ENCODE data around the gene CCR4. TPM values are rescaled to one million over a fixed set of nuclear protein-coding genes. Genes with fewer than 3 reads are reported as not detected.

Gene CCR4
- total RNA-seq, 1 donor from 2014 or later, result not detected

GRCh38 chr3:33000691-33001385, 49.4 kb downstream of the CCR4 start:
- TF ChIP-seq, protein P1, sequence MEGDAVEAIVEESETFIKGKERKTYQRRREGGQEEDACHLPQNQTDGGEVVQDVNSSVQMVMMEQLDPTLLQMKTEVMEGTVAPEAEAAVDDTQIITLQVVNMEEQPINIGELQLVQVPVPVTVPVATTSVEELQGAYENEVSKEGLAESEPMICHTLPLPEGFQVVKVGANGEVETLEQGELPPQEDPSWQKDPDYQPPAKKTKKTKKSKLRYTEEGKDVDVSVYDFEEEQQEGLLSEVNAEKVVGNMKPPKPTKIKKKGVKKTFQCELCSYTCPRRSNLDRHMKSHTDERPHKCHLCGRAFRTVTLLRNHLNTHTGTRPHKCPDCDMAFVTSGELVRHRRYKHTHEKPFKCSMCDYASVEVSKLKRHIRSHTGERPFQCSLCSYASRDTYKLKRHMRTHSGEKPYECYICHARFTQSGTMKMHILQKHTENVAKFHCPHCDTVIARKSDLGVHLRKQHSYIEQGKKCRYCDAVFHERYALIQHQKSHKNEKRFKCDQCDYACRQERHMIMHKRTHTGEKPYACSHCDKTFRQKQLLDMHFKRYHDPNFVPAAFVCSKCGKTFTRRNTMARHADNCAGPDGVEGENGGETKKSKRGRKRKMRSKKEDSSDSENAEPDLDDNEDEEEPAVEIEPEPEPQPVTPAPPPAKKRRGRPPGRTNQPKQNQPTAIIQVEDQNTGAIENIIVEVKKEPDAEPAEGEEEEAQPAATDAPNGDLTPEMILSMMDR (conservative IDR thresholded peaks at IDR 0.05), result no peak
- DNase-seq (ENCODE audit: extremely low spot score, unreplicated experiment), result no peak
- no peaks in the 10 kb centered on the region for H3K27me3 Mint-ChIP-seq
- H3K4me1 Mint-ChIP-seq (ENCODE audit: unreplicated experiment), result peaks cover 10% of the 10 kb centered on the region
- H3K27ac Mint-ChIP-seq, result no peak overlapping the region
- peaks cover 11% of the 10 kb centered on the region for H3K36me3 Mint-ChIP-seq
- H3K9me3 Mint-ChIP-seq, result no peaks in the 10 kb centered on the region
- H3K4me3 Mint-ChIP-seq, result no peak overlapping the region

DNA sequence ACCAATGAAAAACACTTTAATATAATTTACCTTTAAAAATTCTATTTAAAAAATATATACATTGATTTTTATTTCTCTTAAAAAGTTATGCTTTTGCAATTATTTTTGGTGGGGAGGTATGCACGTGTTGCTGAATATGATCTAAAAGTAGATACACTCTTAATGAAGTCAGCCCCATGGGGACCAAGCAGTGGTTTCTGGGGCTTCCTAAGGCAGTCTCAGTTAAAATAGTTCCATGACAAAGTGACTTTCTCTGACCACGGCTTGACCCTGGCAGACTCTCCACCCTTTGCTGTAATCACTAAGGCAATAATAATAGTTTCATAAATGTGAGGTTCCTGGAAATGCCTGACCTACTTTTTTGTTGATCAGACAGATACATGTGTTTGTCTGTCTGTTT, 50.4 kb downstream of the CCR4 start:
- TF ChIP-seq, protein P1 (conservative IDR thresholded peaks at IDR 0.05), result no peak
- peaks cover 11% of the 10 kb centered on the region for H3K36me3 Mint-ChIP-seq
- H3K4me3 Mint-ChIP-seq, result no peak overlapping the region
- no peaks in the 10 kb centered on the region for H3K9me3 Mint-ChIP-seq
- peaks cover 10% of the 10 kb centered on the region for H3K4me1 Mint-ChIP-seq (ENCODE audit: unreplicated experiment)
- no peak overlapping the region for H3K27ac Mint-ChIP-seq
- no peaks in the 10 kb centered on the region for H3K27me3 Mint-ChIP-seq
- no peak for DNase-seq (ENCODE audit: extremely low spot score, unreplicated experiment)

- Mint-ChIP-seq H3K4me3 (no peak overlapping the region), H3K27me3 (no peaks in the 10 kb centered on the region), H3K27ac (no peak overlapping the region), H3K4me1 (ENCODE audit: unreplicated experiment) (peaks cover 10% of the 10 kb centered on the region), H3K9me3 (peaks cover 3% of the 10 kb centered on the region), H3K36me3 (peaks cover 19% of the 10 kb centered on the region)
- no peak for DNase-seq (ENCODE audit: extremely low spot score, unreplicated experiment)
- TF ChIP-seq, protein P1 (conservative IDR thresholded peaks at IDR 0.05), result no peak
These were observed 51.9 kb downstream of the CCR4 start for GRCh38 chr3:33003308-33003707.

- DNase-seq (ENCODE audit: extremely low spot score, unreplicated experiment), result no peak
- H3K27ac Mint-ChIP-seq, result no peak overlapping the region
- H3K4me3 Mint-ChIP-seq, result no peak overlapping the region
- H3K36me3 Mint-ChIP-seq, result peaks cover 23% of the 10 kb centered on the region
- TF ChIP-seq, protein P1 (conservative IDR thresholded peaks at IDR 0.05), result no peak
- peaks cover 5% of the 10 kb centered on the region for H3K9me3 Mint-ChIP-seq
- H3K27me3 Mint-ChIP-seq, result no peaks in the 10 kb centered on the region
- peaks cover 10% of the 10 kb centered on the region for H3K4me1 Mint-ChIP-seq (ENCODE audit: unreplicated experiment)
These were observed 52.8 kb downstream of the CCR4 start for GRCh38 chr3:33004205-33004604.

- Mint-ChIP-seq H3K27ac (no peak overlapping the region), H3K4me3 (no peak overlapping the region), H3K27me3 (no peaks in the 10 kb centered on the region), H3K9me3 (peaks cover 5% of the 10 kb centered on the region), H3K4me1 (ENCODE audit: unreplicated experiment) (peaks cover 10% of the 10 kb centered on the region), H3K36me3 (peaks cover 28% of the 10 kb centered on the region)
- TF ChIP-seq, protein P1 (conservative IDR thresholded peaks at IDR 0.05), result no peak
- DNase-seq (ENCODE audit: extremely low spot score, unreplicated experiment), result no peak
These were observed 53.5 kb downstream of the CCR4 start for GRCh38 chr3:33004961-33005360.

Other genes starting within 250 kb of the CCR4 start
- 11.2 and 26.5 TPM in 2 replicates for gene TRIM71, start 133.6 kb upstream of the CCR4 start, total RNA-seq (ENCODE audit: low replicate concordance)
- 88.2 and 94.3 TPM in 2 replicates for gene GLB1, start 145.5 kb downstream of the CCR4 start, total RNA-seq (ENCODE audit: low replicate concordance)
- gene TMPPE, start 145.5 kb downstream of the CCR4 start, total RNA-seq (ENCODE audit: low replicate concordance), result 9.9 and 13.0 TPM in 2 replicates
- gene CRTAP, start 162.4 kb downstream of the CCR4 start, total RNA-seq (ENCODE audit: low replicate concordance), result 83.2 and 138 TPM in 2 replicates